SK-N-SH (cell line): ENCODE measurements around the gene INTS3. TPM values are rescaled to one million over a fixed set of nuclear protein-coding genes. Genes with fewer than 3 reads are reported as not detected.

ENCODE experiments used
- CTCF ChIA-PET: fragments of 300-600, 350-600 bp; formaldehyde crosslinking; extraction: SDS; loops from one replicate; lab custom pipeline; 2021; lab: Yijun Ruan, JAX
- POLR2A ChIA-PET: fragments of 350-600 bp; sonication (Branson Sonifier 250); formaldehyde crosslinking; extraction: SDS; loops from one replicate; lab custom pipeline; 2020; ENCODE audit warnings: antibody characterized with exemption, inconsistent platforms; lab: Yijun Ruan, JAX
- DNase-seq: peaks from one replicate; pipeline ENCODE4 v3.0.0; 2012
- H2AFZ ChIP-seq: fragments of 200-600 bp; sonication (generic); 2 replicates; pipeline ENCODE4 v1.8.1; 2016; ENCODE audit warnings: antibody characterized with exemption, mild to moderate bottlenecking, low read depth
- H3F3A ChIP-seq: fragments of 200-600 bp; sonication (generic); replicated peaks from 2 replicates; pipeline ENCODE3; 2016; ENCODE audit warnings: antibody characterized with exemption, mild to moderate bottlenecking; ENCODE audit not compliant: insufficient read depth
- H3K27ac ChIP-seq, 2 experiments: fragments of 200-500 bp in 1 of 2; fragments of 200-600 bp in 1 of 2; sonication (Bioruptor generic) in 1 of 2; sonication (generic), shearing (Covaris generic) in 1 of 2; 2 replicates each; pipeline versions ENCODE4 v1.5.1 to v1.6.1; 2014 to 2016; ENCODE audit warnings: low read depth in 2 of 2, inconsistent platforms in 1 of 2, low read length in 1 of 2, mild to moderate bottlenecking in 1 of 2, mixed read lengths in 1 of 2
- H3K27me3 ChIP-seq: fragments of 200-600 bp; sonication (generic), shearing (Covaris generic); 2 replicates; pipeline ENCODE4 v1.6.1; 2016; ENCODE audit warnings: mixed run types; ENCODE audit not compliant: insufficient read depth
- H3K36me3 ChIP-seq, 2 experiments: fragments of 200-500 bp in 1 of 2; fragments of 200-600 bp in 1 of 2; sonication (Bioruptor generic) in 1 of 2; sonication (generic) in 1 of 2; replicated peaks in 1 of 2; 2 replicates each; pipeline versions ENCODE3 to v1.5.1; 2014 to 2016; ENCODE audit warnings: low read length in 1 of 2, mild to moderate bottlenecking in 1 of 2; ENCODE audit not compliant: insufficient read depth in 2 of 2, control insufficient read depth in 1 of 2
- H3K4me1 ChIP-seq, 2 experiments: fragments of 200-500 bp in 1 of 2; fragments of 200-600 bp in 1 of 2; sonication (Bioruptor generic) in 1 of 2; sonication (generic), shearing (Covaris generic) in 1 of 2; 2 replicates each; pipeline versions ENCODE4 v1.5.1 to v1.6.1; 2014 to 2016; ENCODE audit warnings: low read depth in 1 of 2, low read length in 1 of 2, mixed run types in 1 of 2; ENCODE audit not compliant: insufficient read depth in 2 of 2, control insufficient read depth in 1 of 2
- H3K4me2 ChIP-seq: fragments of 200-600 bp; sonication (generic), shearing (Covaris generic); 2 replicates; pipeline ENCODE4 v1.6.1; 2017; ENCODE audit warnings: mixed run types
- H3K4me3 ChIP-seq, 2 experiments: fragments of 200-500 bp in 1 of 2; fragments of 200-600 bp in 1 of 2; sonication (Bioruptor generic) in 1 of 2; sonication (generic), shearing (Covaris generic) in 1 of 2; 2 replicates each; pipeline versions ENCODE4 v1.5.1 to v1.8.1; 2014 to 2016; ENCODE audit warnings: low read depth in 2 of 2, inconsistent platforms in 1 of 2, low read length in 1 of 2, mild to moderate bottlenecking in 1 of 2, mixed read lengths in 1 of 2, moderate library complexity in 1 of 2
- H3K79me2 ChIP-seq: fragments of 200-600 bp; sonication (generic); 2 replicates; pipeline ENCODE4 v1.8.1; 2017; ENCODE audit warnings: mild to moderate bottlenecking; ENCODE audit not compliant: insufficient read depth
- H3K9ac ChIP-seq: fragments of 200-600 bp; sonication (generic); 2 replicates; pipeline ENCODE4 v1.6.1; 2017; ENCODE audit warnings: mixed run types
- H3K9me2 ChIP-seq: fragments of 200-600 bp; sonication (generic); 2 replicates; pipeline ENCODE4 v1.6.1; 2017; ENCODE audit warnings: mixed run types
- H3K9me3 ChIP-seq: fragments of 200-600 bp; sonication (generic); 2 replicates; pipeline ENCODE4 v1.6.1; 2017; ENCODE audit warnings: mixed run types, mild to moderate bottlenecking, moderate library complexity
- H4K20me1 ChIP-seq: fragments of 200-600 bp; sonication (generic); 2 replicates; pipeline ENCODE4 v1.6.1; 2017; ENCODE audit warnings: mild to moderate bottlenecking, mixed run types; ENCODE audit not compliant: insufficient read depth
- CHD2 ChIP-seq: fragments of 150-350 bp; IDR thresholded peaks from 2 replicates; pipeline ENCODE4 v1.6.1; 2018; ENCODE audit warnings: low read length; ENCODE audit not compliant: partially characterized antibody
- FOSL2 ChIP-seq: IDR thresholded peaks from 2 replicates; pipeline ENCODE4 v1.4.0; 2012; ENCODE audit warnings: low read depth, mild to moderate bottlenecking, moderate library complexity, borderline replicate concordance
- FOXJ3 ChIP-seq: sonication (generic); formaldehyde crosslinking; IDR thresholded peaks from 2 replicates; pipeline ENCODE4 v1.5.1; 2020; ENCODE audit warnings: mild to moderate bottlenecking, missing genetic modification reagents
- FOXM1 ChIP-seq: IDR thresholded peaks from 2 replicates; pipeline ENCODE4 v1.4.0; 2012; ENCODE audit warnings: low read depth, mild to moderate bottlenecking
- NFIC ChIP-seq: IDR thresholded peaks from 2 replicates; pipeline ENCODE4 v1.4.0; 2012; ENCODE audit warnings: borderline replicate concordance
- NRF1 ChIP-seq: IDR thresholded peaks from 2 replicates; pipeline ENCODE4 v1.6.1; 2012; ENCODE audit warnings: low read depth, mild to moderate bottlenecking, low read length
- POLR2AphosphoS5 ChIP-seq: IDR thresholded peaks from 2 replicates; pipeline ENCODE4 v1.6.1; 2012; ENCODE audit warnings: low read depth, low read length
- REST ChIP-seq: IDR thresholded peaks from 2 replicates; pipeline ENCODE4 v1.6.1; 2012; ENCODE audit warnings: mild to moderate bottlenecking, low read depth, low read length, moderate library complexity
- TAF1 ChIP-seq: IDR thresholded peaks from 2 replicates; pipeline ENCODE4 v1.6.1; 2012; ENCODE audit warnings: low read depth, mild to moderate bottlenecking, low read length, moderate library complexity, borderline replicate concordance
- TCF12 ChIP-seq: IDR thresholded peaks from 2 replicates; pipeline ENCODE4 v1.4.0; 2012
- TEAD4 ChIP-seq: IDR thresholded peaks from 2 replicates; pipeline ENCODE4 v1.4.0; 2012; ENCODE audit warnings: mild to moderate bottlenecking, borderline replicate concordance; ENCODE audit not compliant: insufficient read depth
- USF1 ChIP-seq: IDR thresholded peaks from 2 replicates; pipeline ENCODE4 v1.4.0; 2012; ENCODE audit warnings: low read depth, borderline replicate concordance
- WGBS: methylation state at CpG from one replicate; pipeline ENCODE4 v1.1.6; 2017; ENCODE audit warnings: low lambda C conversion rate; 5-methylcytosine and 5-hydroxymethylcytosine counted together
- polyA plus RNA-seq, 3 experiments: library from polyadenylated mRNA; depleted of rRNA; stranded (reverse); fragments of >200 nt; gene quantifications; 2 replicates each; pipeline ENCODE4 v1.2.3, GENCODE V29; 2012
- TF ChIP-seq, protein P1 (sequence below): fragments of 150-350 bp; IDR thresholded peaks from 2 replicates; pipeline ENCODE4 v1.6.1; 2016; ENCODE audit warnings: mild to moderate bottlenecking, low read depth, low read length

Gene INTS3
- polyA plus RNA-seq, 1 of the 3 experiments (the other 2 are of a cell fraction) = 64.3 TPM

- TF ChIP-seq, protein P1, sequence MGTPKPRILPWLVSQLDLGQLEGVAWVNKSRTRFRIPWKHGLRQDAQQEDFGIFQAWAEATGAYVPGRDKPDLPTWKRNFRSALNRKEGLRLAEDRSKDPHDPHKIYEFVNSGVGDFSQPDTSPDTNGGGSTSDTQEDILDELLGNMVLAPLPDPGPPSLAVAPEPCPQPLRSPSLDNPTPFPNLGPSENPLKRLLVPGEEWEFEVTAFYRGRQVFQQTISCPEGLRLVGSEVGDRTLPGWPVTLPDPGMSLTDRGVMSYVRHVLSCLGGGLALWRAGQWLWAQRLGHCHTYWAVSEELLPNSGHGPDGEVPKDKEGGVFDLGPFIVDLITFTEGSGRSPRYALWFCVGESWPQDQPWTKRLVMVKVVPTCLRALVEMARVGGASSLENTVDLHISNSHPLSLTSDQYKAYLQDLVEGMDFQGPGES = no peak
- no peak for TF ChIP-seq TEAD4
- TF ChIP-seq FOSL2 = no peak
- TF ChIP-seq NFIC = no peak
- no peak for TF ChIP-seq NRF1
- TF ChIP-seq USF1 = no peak
- no peak for TF ChIP-seq FOXJ3 (CRISPR knock-in tag)
- no peak for TF ChIP-seq TCF12
- no peak for TF ChIP-seq REST
Measured at GRCh38 chr1:153684892-153685291, 43.0 kb upstream of the INTS3 start (continued).

GRCh38 chr1:153685544-153686340, 42.1 kb upstream of the INTS3 start:
- CTCF ChIA-PET = interaction anchor here (0.7 to 2.7 kb wide), 2 partner anchors 8 to 14 kb away, joined by 3 to 12 read pairs; partner anchors contain the start of gene NPR1
- WGBS = 68% methylated on average over 11 of the region's 11 CpGs

More at GRCh38 chr1:153685544-153686340, 42.1 kb upstream of the INTS3 start:
- H3K9me3 ChIP-seq = no peaks in the 10 kb centered on the region
- TF ChIP-seq TAF1 = no peak
- TF ChIP-seq USF1 = no peak
- no peak for TF ChIP-seq FOXM1
- TF ChIP-seq FOSL2 = no peak
- no peak for TF ChIP-seq POLR2AphosphoS5
- TF ChIP-seq CHD2 = no peak
- H3K27me3 ChIP-seq = peaks cover 3% of the 10 kb centered on the region; the same call in 1 of the 2 replicates
- no peaks in the 10 kb centered on the region for H3K4me1 ChIP-seq
- H4K20me1 ChIP-seq = no peaks in the 10 kb centered on the region
- no peak overlapping the region for H3K9ac ChIP-seq
- H3K27ac ChIP-seq = no peak overlapping the region
- no peaks in the 10 kb centered on the region for H3K36me3 ChIP-seq
- POLR2A ChIA-PET = no interaction called here
- H3K4me3 ChIP-seq = no peak overlapping the region
- no peak overlapping the region for H3K4me2 ChIP-seq
- no peaks in the 10 kb centered on the region for H3K9me2 ChIP-seq
- no peaks in the 10 kb centered on the region for H3K79me2 ChIP-seq
- no peaks in the 10 kb centered on the region for H3F3A ChIP-seq
- DNase-seq = peak; percentile 17
- no peak overlapping the region for H2AFZ ChIP-seq
